ENCODE measurements around the gene ADCY5.

The ADCY5 gene

GRCh38 chr3:123284399-123285010 is 164.4 kb downstream of the ADCY5 start:
- DNase-seq: no peak

DNA sequence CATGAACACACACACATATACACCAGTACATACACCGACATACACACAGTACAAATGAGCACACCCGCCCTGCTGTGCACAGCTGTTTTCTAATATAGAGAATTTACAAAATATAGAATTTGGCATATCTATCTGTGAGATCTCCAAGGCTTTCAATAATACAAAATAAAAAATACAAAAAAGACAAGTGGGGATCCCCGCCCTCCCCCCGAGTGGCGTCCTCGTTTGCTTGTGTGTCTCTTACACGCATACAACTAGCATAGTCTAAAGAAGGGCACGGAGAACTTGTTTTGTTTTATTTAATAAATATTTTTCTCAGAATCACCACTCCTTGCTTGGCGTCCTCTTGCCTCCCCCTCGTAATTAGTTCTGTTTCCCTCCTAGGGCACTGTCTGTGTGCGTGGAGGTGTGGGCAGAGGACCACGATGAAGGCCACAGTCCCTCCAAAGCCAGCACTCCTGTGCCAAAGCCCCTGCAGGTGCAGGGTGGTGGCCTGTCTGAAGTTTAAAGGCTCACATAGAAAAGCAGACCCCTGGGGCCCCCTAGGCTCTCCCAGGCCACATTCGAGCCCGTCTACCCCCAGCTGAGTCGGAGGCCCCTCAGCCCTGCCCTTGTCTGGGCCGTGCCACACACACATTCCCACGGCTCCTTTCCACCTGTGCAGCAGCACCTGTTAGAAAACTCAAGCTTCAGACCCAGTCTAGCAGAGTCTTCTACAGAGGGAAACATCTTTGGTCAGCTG is 165.1 kb downstream of the ADCY5 start:
- no peak for DNase-seq

- DNase-seq: no peak
Measured at GRCh38 chr3:123283074-123283473, 165.8 kb downstream of the ADCY5 start.

GRCh38 chr3:123282461-123282860 is 166.4 kb downstream of the ADCY5 start:
- DNase-seq: no peak

- DNase-seq: no peak
Measured at GRCh38 chr3:123281929-123282328, 167.0 kb downstream of the ADCY5 start.

DNA sequence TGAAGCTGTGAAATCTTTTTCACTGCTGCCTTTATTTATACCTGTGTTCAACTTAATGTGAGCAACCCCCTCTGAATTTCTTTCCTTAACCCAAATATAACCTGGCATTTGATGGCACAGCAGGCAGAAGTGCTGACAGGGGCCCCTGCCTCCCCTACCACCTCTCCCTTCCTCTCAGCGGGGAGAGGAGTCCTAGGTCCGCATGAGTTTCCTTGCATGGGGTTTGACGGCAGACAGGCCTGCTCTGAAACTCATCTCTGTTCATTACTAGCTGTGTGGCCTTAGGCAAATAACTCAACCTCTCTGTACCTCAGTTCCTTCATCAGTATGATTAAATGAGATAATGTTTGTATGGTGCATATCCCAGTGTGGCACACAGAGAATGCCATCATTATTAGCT is 167.5 kb downstream of the ADCY5 start:
- DNase-seq: no peak

GRCh38 chr3:123279121-123279520 is 169.8 kb downstream of the ADCY5 start:
- DNase-seq: no peak

GRCh38 chr3:123278446-123278845 is 170.4 kb downstream of the ADCY5 start:
- no peak for DNase-seq

- DNase-seq: no peak
Measured at GRCh38 chr3:123277106-123277505, 171.8 kb downstream of the ADCY5 start.

DNA sequence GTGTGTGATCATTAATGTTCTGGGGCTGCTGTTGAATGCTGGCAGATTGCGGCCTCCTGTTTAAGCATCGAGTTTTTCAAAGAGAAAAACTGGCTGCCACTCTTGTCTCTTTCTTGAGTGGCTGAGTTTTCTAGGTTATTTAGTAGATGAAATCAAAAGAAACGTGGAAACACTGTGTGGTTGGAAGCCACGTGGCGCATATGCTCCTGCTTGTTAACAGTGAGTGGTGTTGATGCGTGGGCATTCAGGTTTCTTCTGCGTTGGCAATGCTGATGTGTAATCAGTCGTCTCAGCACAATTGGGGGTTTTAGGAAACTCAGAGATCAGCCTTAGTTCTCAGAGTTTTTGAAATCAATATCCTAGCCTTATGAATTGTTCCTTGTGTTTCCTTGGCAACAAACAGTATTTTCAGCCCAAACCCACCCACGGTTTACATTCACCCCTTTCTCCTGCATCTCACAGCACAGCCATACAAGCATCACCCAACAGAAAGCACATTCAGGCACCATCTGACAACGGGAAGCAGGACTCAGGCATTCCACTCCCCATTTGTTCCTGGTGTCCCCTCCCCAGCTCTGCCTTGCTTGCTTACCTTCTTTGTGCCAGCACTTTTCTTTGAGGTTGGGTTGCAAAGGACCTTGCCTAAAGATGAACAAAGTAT is 172.4 kb downstream of the ADCY5 start:
- no peak for DNase-seq

GRCh38 chr3:123275691-123276090 is 173.2 kb downstream of the ADCY5 start:
- no peak for DNase-seq

DNA sequence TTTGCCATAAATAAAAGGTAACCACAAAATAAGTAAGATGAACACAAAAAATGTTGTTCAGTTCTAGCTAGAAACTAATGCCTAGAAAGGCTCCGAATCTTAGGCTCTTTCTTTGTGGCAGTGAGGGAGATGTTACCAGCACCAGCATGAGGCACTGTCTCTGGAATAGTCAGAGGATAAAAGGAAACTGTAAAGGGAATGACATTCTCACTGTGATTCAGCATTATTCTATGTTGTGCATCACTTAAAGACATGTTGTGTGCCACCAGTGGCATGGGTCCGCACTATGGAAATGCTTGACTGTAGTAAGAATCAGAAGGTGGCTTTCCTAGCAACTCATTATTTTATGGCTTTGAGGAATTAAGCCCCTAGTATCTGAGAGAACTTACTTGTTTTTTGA is 176.3 kb downstream of the ADCY5 start:
- DNase-seq: peak; percentile 38

- no peak for DNase-seq
Measured at GRCh38 chr3:123271466-123272159, 177.3 kb downstream of the ADCY5 start.

DNA sequence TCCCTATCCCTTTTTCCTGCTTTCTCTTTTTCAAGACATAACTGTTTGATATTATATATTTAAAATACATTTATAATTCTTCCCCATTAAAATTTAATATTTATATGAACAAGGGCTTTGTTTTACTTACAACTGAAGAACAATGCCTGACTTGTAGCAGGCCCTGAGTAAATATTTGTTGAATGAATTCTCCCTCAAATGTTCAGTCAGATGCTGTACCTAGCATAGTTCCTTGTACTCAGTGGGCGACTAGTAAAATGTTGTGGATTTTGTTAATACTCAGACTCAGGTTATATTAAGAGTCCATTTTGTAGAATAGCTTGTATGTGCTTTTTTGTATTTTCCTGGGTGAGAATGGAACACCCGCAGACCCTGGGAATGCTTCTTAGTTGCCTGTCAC is 178.1 kb downstream of the ADCY5 start:
- no peak for DNase-seq

DNA sequence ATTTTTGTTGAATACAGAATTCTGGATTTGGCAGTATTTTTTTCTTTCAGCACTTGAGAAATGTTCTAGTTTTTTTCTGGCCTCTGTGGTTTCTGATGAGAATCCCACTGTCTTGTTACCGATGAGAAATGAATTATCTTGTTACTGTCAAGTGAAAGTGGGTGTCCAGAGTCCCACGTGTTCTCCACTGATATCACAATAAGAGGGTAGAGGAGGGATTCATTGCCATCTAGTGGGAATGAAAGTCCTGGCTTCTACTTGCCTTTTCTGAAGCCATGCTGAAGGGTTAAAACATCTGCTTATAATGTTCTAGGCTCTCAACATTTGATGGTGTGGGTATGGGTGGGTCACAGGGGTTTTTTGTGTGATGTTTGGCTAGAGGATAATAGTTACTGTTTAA is 181.1 kb downstream of the ADCY5 start:
- no peak for DNase-seq

DNA sequence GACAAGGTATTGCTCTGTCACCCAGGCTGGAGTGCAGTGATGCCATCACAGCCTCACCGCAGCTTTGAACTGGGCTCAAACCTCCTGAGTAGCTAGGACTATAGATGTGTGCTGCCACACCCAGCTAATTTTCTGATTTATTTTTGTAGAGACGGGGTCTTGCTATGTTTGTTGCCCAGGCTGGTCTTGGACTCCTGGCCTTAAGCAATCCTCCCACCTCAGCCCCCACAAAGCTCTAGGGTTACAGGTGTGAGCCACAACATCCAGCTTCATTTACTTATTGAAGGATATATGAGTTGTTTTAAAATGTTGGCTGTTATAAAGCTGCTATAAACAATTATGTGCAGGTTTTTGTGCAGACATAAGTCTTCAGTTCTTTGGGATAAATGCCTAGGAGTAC is 184.9 kb downstream of the ADCY5 start:
- no peak for DNase-seq

DNA sequence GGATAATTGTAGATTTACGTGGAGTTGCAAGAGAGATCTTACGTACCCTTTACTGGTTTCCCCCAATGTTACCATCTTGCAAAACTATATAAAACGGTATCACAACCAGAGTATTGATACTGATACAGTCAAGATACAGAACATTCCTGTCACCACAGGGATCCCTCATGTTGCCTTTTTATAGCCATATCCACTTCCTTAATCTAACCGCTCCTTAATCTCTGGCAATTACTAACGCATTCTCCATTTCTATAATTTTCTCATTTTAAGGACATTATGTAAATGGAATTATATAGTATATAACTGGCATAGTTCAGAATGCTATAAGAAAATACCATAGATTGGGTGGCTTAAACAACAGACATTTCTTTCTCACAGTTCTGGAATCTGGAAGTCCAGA is 186.0 kb downstream of the ADCY5 start:
- DNase-seq: no peak

GRCh38 chr3:123262226-123262625 is 186.7 kb downstream of the ADCY5 start:
- DNase-seq: no peak

- DNase-seq: no peak
Measured at GRCh38 chr3:123261666-123262065, 187.2 kb downstream of the ADCY5 start.

GRCh38 chr3:123258811-123259420 is 190.0 kb downstream of the ADCY5 start:
- peak; percentile 65 for DNase-seq

GRCh38 chr3:123258359-123258758 is 190.5 kb downstream of the ADCY5 start:
- DNase-seq: no peak

- DNase-seq: no peak
Measured at GRCh38 chr3:123256256-123256655, 192.6 kb downstream of the ADCY5 start.

DNA sequence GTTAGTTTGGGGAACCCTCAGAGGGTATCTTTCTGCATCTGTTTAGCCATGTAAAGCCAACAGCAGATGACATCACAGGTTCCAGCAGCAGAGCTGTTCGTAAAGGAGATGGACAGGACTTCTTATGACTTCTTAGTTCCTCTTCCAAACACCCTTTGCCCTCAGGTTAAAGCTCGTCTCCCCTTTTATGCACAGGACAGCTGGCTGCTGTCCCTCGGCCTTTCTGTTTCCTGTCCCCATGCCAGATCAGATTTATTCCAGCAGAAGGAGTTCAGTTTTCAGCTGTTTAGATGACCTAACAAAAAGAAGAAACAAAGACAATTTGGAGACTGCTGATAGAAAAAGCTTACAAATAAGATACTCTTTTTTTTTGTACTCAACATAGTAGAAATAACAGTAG is 202.0 kb downstream of the ADCY5 start:
- no peak for DNase-seq
